NCI-H1105 (cell line): ENCODE measurements around the gene GPRASP2.

ENCODE experiments used
- DNase-seq: peaks from one replicate; lab custom pipeline; 2025; lab: John Stamatoyannopoulos, UW

The GPRASP2 gene

DNA sequence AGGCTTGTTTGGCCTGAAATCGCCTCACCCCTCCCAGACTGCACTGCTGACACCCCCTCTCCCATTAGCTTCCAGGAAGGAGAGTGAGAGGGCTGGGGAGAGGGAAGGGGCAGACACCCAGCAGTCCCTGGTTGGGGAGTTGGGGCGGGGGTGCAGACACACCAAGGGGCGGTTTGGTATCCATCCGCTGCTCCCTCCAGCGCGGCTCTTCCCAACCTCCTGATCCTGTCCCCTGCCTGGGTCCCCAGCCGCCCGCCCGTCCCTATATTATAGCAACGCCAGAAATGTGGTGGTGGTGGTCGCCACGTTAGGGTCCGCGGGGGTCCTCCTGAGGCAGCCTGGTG is 33.2 kb downstream of the GPRASP2 start:
- no peak for DNase-seq

DNA sequence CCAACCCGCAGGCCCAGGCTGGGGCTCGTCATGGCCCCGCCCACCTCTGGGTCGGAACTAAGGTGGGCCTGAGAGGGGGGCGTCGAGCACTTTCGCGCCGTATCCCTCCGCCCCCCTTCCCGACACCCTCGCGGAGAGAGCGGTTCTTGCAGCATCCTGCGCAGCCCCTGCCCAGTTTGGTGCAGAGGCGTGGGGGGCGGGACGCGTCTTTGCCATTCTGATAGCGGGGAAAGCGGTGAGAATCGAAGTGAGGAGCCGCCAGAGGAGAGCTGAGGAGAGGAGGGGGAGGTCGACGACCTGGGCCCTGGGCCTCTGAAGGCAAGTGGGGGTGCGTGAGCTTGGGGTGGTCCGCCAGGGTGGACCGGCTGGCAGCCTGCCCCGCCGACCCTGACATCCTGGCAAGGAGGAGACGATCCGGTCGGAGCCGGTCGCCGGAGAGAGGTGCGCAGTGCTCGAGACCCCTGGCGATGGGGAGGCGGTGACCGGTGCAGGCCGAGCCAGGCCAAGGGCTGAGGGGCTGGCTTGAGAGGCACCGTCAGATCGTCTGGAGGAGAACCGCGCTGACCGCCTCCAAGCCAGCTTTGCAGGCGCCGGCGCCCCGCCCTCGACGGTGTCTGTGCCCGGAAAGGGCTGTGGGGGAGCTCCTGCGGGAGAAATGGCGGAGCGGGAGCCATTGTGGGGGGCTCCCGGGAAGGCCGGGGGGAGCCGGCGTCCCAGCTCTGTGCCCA is 33.8 kb downstream of the GPRASP2 start:
- DNase-seq: no peak

DNA sequence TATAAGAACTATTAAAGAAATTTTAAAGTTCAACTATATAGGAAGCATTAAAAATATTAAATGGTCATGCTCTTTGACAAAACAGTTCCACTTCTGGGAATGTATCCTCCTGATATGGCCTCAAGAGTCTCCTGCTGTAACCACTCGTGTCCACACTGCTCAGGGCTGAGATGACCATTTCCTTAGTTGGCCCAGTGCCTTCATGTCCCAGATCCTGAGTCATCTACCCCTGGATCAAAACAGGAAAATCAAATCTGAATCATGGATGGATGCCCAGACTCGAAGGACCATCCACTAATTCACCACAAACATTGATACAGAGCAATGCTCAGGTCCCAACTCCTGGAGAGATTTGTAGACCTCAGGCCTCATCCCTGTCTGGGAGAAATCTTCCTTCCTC is 53.0 kb downstream of the GPRASP2 start:
- no peak for DNase-seq

DNA sequence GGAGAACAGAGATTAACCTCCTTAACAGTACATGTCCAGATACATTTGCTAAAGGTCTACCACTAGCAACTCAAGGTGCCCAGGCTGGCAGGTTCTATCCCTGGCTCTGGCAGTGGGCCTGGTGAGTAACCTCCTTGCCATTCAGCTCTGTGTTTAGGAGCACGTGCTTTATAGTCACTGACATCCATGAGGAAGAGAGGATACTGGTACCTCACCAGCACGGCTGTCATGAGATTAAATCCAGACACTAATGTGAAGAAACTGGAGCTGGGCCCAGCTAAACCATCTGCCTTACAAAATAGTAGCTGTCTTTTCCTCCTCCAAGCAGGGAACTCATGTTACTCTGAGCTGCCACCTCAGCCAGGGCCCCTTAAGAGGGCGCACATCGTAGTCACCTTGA is 53.6 kb downstream of the GPRASP2 start:
- DNase-seq: no peak

DNA sequence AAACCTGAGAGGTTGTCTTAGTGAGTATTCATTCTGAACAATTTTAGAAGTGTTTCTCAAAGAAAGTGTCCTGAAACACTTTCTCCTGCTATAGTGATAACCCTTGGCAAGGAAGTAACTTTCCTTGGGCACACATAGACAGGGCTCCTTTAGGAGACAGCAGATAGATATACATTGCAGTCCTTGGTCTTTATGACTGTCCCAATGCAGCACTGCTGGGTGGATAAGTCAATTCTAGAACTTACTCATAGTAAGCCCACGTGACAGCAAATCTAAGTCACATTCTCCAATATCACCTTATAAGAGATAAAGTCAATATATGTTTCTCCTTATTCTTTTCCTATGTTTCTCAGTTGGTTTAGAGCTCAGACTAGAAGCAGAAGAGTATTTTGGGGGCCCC is 55.0 kb downstream of the GPRASP2 start:
- DNase-seq: no peak
